Measurements from ENCODE around the gene LRRC8D. TPM values are rescaled to one million over a fixed set of nuclear protein-coding genes. Genes with fewer than 3 reads are reported as not detected.

LRRC8D gene
- total RNA-seq, 1 experiment from 2014 or later, result 66.7 TPM

Other genes with a start within 250 kb of the LRRC8D start
- 4.8 and 6.1 TPM in 2 replicates for gene LRRC8C, start 187.9 kb upstream of the LRRC8D start, total RNA-seq (2014; rRNA removed; shearing (Covaris generic))
- gene ZNF326, start 174.1 kb downstream of the LRRC8D start, total RNA-seq (2014; rRNA removed; shearing (Covaris generic)), result 4.5 and 6.9 TPM in 2 replicates